ENCODE results near the gene ARHGEF12. TPM values are rescaled to one million over a fixed set of nuclear protein-coding genes. Genes with fewer than 3 reads are reported as not detected.

Gene ARHGEF12
- total and polyA plus RNA-seq, 2 experiments from 2014 or later = 9.0 to 38.9 TPM

GRCh38 chr11:120386774-120387371 is 50.7 kb downstream of the ARHGEF12 start:
- peaks cover 95% of the 10 kb centered on the region for H3K79me2 ChIP-seq (replicated peaks; ENCODE audit: insufficient read depth)
- ATAC-seq (no peak), DNase-seq (ENCODE audit: low spot score) (no peak)
- Mint-ChIP-seq H3K4me1 (peaks cover 25% of the 10 kb centered on the region), H3K9me3 (peaks cover 20% of the 10 kb centered on the region), H3K36me3 (ENCODE audit: low read depth) (peaks cover 11% of the 10 kb centered on the region), H3K27me3 (ENCODE audit: insufficient read depth, low read depth, poor library complexity) (peaks cover 2% of the 10 kb centered on the region), H3K4me3 (no peak overlapping the region), H3K27ac (no peak overlapping the region)
- H3K27ac ChIP-seq (ENCODE audit: low read depth) = no peak overlapping the region
- TF ChIP-seq POLR2AphosphoS5 (IDR thresholded peaks at IDR 0.05; ENCODE audit: low read depth) (no peak), JUNB (IDR thresholded peaks at IDR 0.05; ENCODE audit: unreplicated experiment) (no peak)
- no peaks in the 10 kb centered on the region for H4K20me1 ChIP-seq (replicated peaks; ENCODE audit: insufficient read depth)
- peaks cover 20% of the 10 kb centered on the region for H3K4me1 ChIP-seq (ENCODE audit: insufficient read depth)
- H3K9me2 ChIP-seq (ENCODE audit: insufficient read depth) = no peaks in the 10 kb centered on the region
- H3K27me3 ChIP-seq (ENCODE audit: insufficient read depth) = no peaks in the 10 kb centered on the region
- H3K4me2 ChIP-seq = no peak overlapping the region
- no peak overlapping the region for H2AFZ ChIP-seq
- H3K36me3 ChIP-seq (ENCODE audit: insufficient read depth) = no peaks in the 10 kb centered on the region
- H3K4me3 ChIP-seq = no peak overlapping the region
- H3F3A ChIP-seq (replicated peaks; ENCODE audit: low read depth) = no peaks in the 10 kb centered on the region

- ATAC-seq (no peak), DNase-seq (ENCODE audit: low spot score) (no peak)
- Histone ChIP-seq H2AFZ (no peak overlapping the region), H3F3A (replicated peaks; ENCODE audit: low read depth) (no peaks in the 10 kb centered on the region), H3K36me3 (ENCODE audit: insufficient read depth) (no peaks in the 10 kb centered on the region), H3K4me2 (no peak overlapping the region), H3K9me2 (ENCODE audit: insufficient read depth) (no peaks in the 10 kb centered on the region), H4K20me1 (replicated peaks; ENCODE audit: insufficient read depth) (no peaks in the 10 kb centered on the region), H3K27ac (ENCODE audit: low read depth) (no peak overlapping the region), H3K27me3 (ENCODE audit: insufficient read depth) (no peaks in the 10 kb centered on the region), H3K4me1 (ENCODE audit: insufficient read depth) (peaks cover 20% of the 10 kb centered on the region), H3K79me2 (replicated peaks; ENCODE audit: insufficient read depth) (peaks cover 94% of the 10 kb centered on the region), H3K4me3 (no peak overlapping the region)
- Mint-ChIP-seq H3K27ac (no peak overlapping the region), H3K4me1 (peaks cover 27% of the 10 kb centered on the region), H3K9me3 (peaks cover 11% of the 10 kb centered on the region), H3K4me3 (no peak overlapping the region), H3K27me3 (ENCODE audit: insufficient read depth, low read depth, poor library complexity) (no peaks in the 10 kb centered on the region), H3K36me3 (ENCODE audit: low read depth) (peaks cover 3% of the 10 kb centered on the region; the same call in 1 of the 3 replicates)
- TF ChIP-seq ZNF462 (CRISPR knock-in tag; IDR thresholded peaks at IDR 0.05) (no peak), ZNF114 (CRISPR knock-in tag; IDR thresholded peaks at IDR 0.05) (no peak), NANOG (IDR thresholded peaks at IDR 0.05; ENCODE audit: borderline replicate concordance) (no peak), JUNB (IDR thresholded peaks at IDR 0.05; ENCODE audit: unreplicated experiment) (no peak), EZH2 (IDR thresholded peaks at IDR 0.05; ENCODE audit: low read depth, unreplicated experiment) (no peak), EZH2phosphoT487 (IDR thresholded peaks at IDR 0.05; ENCODE audit: unreplicated experiment) (no peak), CTCF (conservative IDR thresholded peaks at IDR 0.05; ENCODE audit: low read depth in 2 of 2) (no peak), CREB1 (CRISPR knock-in tag; IDR thresholded peaks at IDR 0.05; ENCODE audit: low read depth) (no peak), POLR2AphosphoS5 (IDR thresholded peaks at IDR 0.05; ENCODE audit: low read depth) (no peak), ZNF331 (CRISPR knock-in tag; IDR thresholded peaks at IDR 0.05; ENCODE audit: low read depth) (no peak)
- TF ChIP-seq, protein P1, sequence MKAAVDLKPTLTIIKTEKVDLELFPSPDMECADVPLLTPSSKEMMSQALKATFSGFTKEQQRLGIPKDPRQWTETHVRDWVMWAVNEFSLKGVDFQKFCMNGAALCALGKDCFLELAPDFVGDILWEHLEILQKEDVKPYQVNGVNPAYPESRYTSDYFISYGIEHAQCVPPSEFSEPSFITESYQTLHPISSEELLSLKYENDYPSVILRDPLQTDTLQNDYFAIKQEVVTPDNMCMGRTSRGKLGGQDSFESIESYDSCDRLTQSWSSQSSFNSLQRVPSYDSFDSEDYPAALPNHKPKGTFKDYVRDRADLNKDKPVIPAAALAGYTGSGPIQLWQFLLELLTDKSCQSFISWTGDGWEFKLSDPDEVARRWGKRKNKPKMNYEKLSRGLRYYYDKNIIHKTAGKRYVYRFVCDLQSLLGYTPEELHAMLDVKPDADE (IDR thresholded peaks at IDR 0.05) = no peak
Observed at GRCh38 chr11:120388261-120388660, 52.0 kb downstream of the ARHGEF12 start.
